Neural progenitor cell (in vitro differentiated cells): ENCODE results near the gene KLHDC4.

Source experiments
- EZH2 ChIP-seq: fragments of 200-600 bp; sonication (generic); IDR thresholded peaks from 2 replicates; pipeline ENCODE4 v1.6.1; 2017; ENCODE audit warnings: antibody characterized with exemption, mild to moderate bottlenecking, moderate library complexity
- EZH2phosphoT487 ChIP-seq: fragments of 200-600 bp; sonication (generic); IDR thresholded peaks from 2 replicates; pipeline ENCODE4 v1.6.1; 2017; ENCODE audit warnings: antibody characterized with exemption
- TF ChIP-seq, protein P1 (sequence below): fragments of 200-600 bp; sonication (generic); IDR thresholded peaks from 2 replicates; pipeline ENCODE4 v1.5.1; 2017; ENCODE audit warnings: antibody characterized with exemption, mild to moderate bottlenecking

DNA sequence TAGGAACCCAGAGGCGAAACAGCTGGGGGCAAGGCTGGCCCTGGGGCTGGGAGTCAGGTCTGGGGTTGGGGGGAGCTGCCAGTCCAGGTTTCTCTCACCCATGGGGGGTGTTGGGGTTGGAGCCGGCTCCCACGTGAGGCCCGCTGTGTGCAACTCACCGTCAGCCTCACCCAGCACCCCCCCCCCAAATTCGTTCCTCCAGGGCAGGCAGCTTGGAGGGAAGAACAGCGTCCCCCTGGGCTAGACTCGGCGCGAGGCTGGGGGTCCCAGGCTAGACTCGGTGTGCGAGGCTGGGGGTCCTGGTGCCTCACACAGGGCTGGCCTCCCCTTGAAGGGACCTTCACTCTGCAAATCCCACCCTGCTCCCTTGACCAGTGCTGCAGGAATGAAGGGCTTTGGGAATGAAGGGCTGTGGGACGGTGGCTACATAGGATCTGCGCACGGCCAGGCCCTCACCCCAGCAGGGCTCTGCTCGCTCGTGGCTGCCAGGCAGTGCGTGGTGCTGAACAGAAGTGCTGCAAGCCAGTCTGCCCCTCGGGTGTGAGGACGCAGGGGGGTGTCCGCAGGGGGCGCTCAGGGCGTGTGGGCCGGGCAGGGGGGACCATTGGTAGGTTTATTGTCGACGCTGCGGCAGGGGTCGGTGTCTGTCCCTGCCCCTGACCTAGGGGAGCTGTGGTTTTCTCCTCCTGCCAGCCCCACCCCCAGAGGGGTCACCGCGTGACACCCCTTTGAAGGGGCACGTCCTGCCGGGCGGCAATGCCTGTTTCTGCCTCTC lies 74.7 kb downstream of the KLHDC4 start:
- TF ChIP-seq, protein P1, sequence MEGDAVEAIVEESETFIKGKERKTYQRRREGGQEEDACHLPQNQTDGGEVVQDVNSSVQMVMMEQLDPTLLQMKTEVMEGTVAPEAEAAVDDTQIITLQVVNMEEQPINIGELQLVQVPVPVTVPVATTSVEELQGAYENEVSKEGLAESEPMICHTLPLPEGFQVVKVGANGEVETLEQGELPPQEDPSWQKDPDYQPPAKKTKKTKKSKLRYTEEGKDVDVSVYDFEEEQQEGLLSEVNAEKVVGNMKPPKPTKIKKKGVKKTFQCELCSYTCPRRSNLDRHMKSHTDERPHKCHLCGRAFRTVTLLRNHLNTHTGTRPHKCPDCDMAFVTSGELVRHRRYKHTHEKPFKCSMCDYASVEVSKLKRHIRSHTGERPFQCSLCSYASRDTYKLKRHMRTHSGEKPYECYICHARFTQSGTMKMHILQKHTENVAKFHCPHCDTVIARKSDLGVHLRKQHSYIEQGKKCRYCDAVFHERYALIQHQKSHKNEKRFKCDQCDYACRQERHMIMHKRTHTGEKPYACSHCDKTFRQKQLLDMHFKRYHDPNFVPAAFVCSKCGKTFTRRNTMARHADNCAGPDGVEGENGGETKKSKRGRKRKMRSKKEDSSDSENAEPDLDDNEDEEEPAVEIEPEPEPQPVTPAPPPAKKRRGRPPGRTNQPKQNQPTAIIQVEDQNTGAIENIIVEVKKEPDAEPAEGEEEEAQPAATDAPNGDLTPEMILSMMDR, result no peak
- no peak for TF ChIP-seq EZH2phosphoT487
- no peak for TF ChIP-seq EZH2
